HG02642 (cell line): Measurements from ENCODE around the gene CYP26A1.

Experiments used
- ATAC-seq: cut with Tn5 transposase; IDR thresholded peaks from one replicate; pipeline ENCODE4 v1.9.1; 2021; ENCODE audit warnings: mild to moderate bottlenecking; ENCODE audit not compliant: unreplicated experiment, poor library complexity

The CYP26A1 gene

GRCh38 chr10:93113042-93113441 is 39.3 kb downstream of the CYP26A1 start:
- ATAC-seq = no peak

GRCh38 chr10:93115661-93116383 is 42.1 kb downstream of the CYP26A1 start:
- peak; percentile 61 for ATAC-seq

- no peak for ATAC-seq
These were observed 47.6 kb downstream of the CYP26A1 start for GRCh38 chr10:93121311-93121710.

- ATAC-seq = no peak
These were observed 50.1 kb downstream of the CYP26A1 start for GRCh38 chr10:93123766-93124165.

GRCh38 chr10:93124580-93125318 is 51.1 kb downstream of the CYP26A1 start:
- ATAC-seq = peak; percentile 45

GRCh38 chr10:93125966-93126365 is 52.3 kb downstream of the CYP26A1 start:
- ATAC-seq = no peak

- ATAC-seq = no peak
These were observed 52.9 kb downstream of the CYP26A1 start for GRCh38 chr10:93126483-93127052.
